Mucosa of stomach (tissue), 1 donor: ENCODE results near the gene GRM8.

ENCODE experiments used
- H3K27me3 ChIP-seq: one replicate; pipeline ENCODE4 v1.7.0; 2013; ENCODE audit warnings: mild to moderate bottlenecking, low read length; ENCODE audit not compliant: control insufficient read depth, insufficient read depth
- H3K36me3 ChIP-seq: one replicate; pipeline ENCODE4 v1.7.0; 2013; ENCODE audit warnings: low read length; ENCODE audit not compliant: control insufficient read depth, insufficient read depth
- H3K4me1 ChIP-seq: one replicate; pipeline ENCODE4 v1.7.0; 2013; ENCODE audit warnings: mild to moderate bottlenecking, low read length; ENCODE audit not compliant: control insufficient read depth, insufficient read depth
- H3K4me3 ChIP-seq: one replicate; pipeline ENCODE4 v1.7.0; 2013; ENCODE audit warnings: low read length
- H3K9ac ChIP-seq: one replicate; pipeline ENCODE4 v1.7.0; 2013; ENCODE audit warnings: mild to moderate bottlenecking, low read length, moderate library complexity
- H3K9me3 ChIP-seq: one replicate; pipeline ENCODE4 v1.7.0; 2013; ENCODE audit warnings: mild to moderate bottlenecking, low read length, moderate library complexity; ENCODE audit not compliant: control insufficient read depth
- donor health status: Pancreatic carcinoma.

GRM8 gene

GRCh38 chr7:127226685-127227374 lies 25.9 kb downstream of the GRM8 start:
- Histone ChIP-seq H3K4me3 (no peak overlapping the region), H3K4me1 (no peaks in the 10 kb centered on the region), H3K9ac (no peak overlapping the region), H3K9me3 (no peaks in the 10 kb centered on the region), H3K27me3 (no peaks in the 10 kb centered on the region), H3K36me3 (no peaks in the 10 kb centered on the region)

DNA sequence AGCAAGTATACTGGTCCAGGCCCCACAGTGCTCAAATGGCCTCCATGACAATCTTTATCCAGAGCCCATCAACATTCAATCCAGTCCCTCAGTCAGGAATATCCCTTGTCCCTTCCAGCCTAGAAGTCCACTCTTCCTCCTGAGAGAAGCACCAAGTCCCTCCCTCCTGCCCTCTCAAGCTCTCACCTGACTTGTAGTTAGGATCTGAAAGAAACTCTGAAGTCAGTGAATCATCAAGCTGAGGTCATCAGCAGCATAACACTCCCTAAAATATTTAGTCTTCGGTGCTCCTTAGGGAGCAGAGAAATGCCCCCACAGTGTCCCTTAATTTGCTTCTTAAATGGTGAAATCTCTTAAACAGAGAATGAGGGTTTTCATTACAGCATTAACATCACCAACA lies 31.0 kb downstream of the GRM8 start:
- Histone ChIP-seq H3K9ac (no peak overlapping the region), H3K36me3 (no peaks in the 10 kb centered on the region), H3K9me3 (no peaks in the 10 kb centered on the region), H3K27me3 (no peaks in the 10 kb centered on the region), H3K4me1 (no peaks in the 10 kb centered on the region), H3K4me3 (no peak overlapping the region)

- Histone ChIP-seq H3K9me3 (no peaks in the 10 kb centered on the region), H3K36me3 (no peaks in the 10 kb centered on the region), H3K27me3 (no peaks in the 10 kb centered on the region), H3K4me1 (no peaks in the 10 kb centered on the region), H3K9ac (no peak overlapping the region), H3K4me3 (no peak overlapping the region)
Observed at GRCh38 chr7:127214956-127215718, 37.6 kb downstream of the GRM8 start.

DNA sequence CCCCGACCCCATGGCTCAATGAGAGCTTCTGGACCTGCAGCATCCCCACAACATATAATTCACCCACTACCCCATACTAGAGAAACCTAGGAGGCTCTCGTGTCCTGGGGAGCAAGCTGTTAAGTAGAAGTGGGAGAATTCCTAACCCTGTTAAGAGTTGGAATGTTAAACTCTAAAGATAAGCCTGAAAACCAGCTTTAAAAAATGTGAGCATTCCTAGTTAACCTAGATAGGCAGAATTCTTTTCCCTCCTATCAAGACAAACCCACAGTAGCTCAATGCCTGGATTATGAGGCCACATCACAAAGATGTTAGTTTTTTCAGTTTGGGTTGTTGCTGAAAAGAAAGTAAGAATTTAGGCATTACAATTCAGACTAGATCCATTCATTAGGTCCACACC lies 42.9 kb downstream of the GRM8 start:
- Histone ChIP-seq H3K4me1 (no peaks in the 10 kb centered on the region), H3K36me3 (no peaks in the 10 kb centered on the region), H3K9me3 (no peaks in the 10 kb centered on the region), H3K9ac (no peak overlapping the region), H3K27me3 (no peaks in the 10 kb centered on the region), H3K4me3 (no peak overlapping the region)

- Histone ChIP-seq H3K36me3 (no peaks in the 10 kb centered on the region), H3K9ac (no peak overlapping the region), H3K4me3 (no peak overlapping the region), H3K27me3 (no peaks in the 10 kb centered on the region), H3K9me3 (no peaks in the 10 kb centered on the region), H3K4me1 (no peaks in the 10 kb centered on the region)
Observed at GRCh38 chr7:127208860-127209259, 43.9 kb downstream of the GRM8 start.

DNA sequence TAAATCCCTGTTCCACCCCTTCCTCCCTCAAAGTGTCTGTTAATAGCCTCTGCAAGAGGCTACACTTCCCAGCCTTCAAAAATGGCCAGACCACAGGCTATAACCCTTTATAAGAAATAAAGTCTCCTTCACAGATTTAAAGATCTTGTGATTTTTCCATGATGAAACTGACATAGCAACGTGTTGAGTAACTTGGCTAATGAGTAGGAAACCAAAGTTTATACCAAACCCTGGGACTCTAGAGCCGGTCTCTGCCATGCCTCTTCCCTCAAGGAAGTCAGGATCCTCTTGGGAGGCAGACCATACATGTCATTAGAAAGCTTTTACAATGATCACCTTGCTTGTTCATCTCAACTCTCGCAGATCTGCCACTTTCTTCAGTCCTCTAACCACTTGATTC lies 44.4 kb downstream of the GRM8 start:
- H3K9me3 ChIP-seq: no peaks in the 10 kb centered on the region
- no peaks in the 10 kb centered on the region for H3K4me1 ChIP-seq
- no peaks in the 10 kb centered on the region for H3K27me3 ChIP-seq
- no peak overlapping the region for H3K9ac ChIP-seq
- no peaks in the 10 kb centered on the region for H3K36me3 ChIP-seq
- no peak overlapping the region for H3K4me3 ChIP-seq

GRCh38 chr7:127207806-127208205 lies 44.9 kb downstream of the GRM8 start:
- no peaks in the 10 kb centered on the region for H3K27me3 ChIP-seq

DNA sequence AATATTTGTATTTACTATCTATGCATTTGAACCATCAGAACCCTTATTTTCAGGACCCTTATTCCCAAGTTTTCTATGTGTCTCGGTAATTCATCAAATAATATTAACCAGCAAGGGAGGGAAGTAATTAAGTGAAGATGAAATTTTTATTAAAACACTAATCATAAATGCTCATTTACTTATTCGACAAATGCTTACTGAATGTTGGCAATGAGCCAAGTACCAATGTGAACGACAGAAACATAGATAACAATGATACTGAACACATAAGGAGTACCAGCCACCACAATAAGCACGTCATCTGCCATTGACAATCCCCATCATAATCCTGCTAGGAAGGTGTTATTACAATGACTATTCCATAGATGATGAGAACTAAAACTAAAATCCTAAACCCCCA lies 45.5 kb downstream of the GRM8 start:
- H3K36me3 ChIP-seq: no peaks in the 10 kb centered on the region
- H3K4me3 ChIP-seq: no peak overlapping the region
- H3K9me3 ChIP-seq: no peaks in the 10 kb centered on the region
- no peaks in the 10 kb centered on the region for H3K4me1 ChIP-seq
- no peaks in the 10 kb centered on the region for H3K27me3 ChIP-seq
- H3K9ac ChIP-seq: no peak overlapping the region

More at GRCh38 chr7:127207806-127208205, 44.9 kb downstream of the GRM8 start:
- Histone ChIP-seq H3K4me3 (no peak overlapping the region), H3K9ac (no peak overlapping the region), H3K4me1 (no peaks in the 10 kb centered on the region), H3K36me3 (no peaks in the 10 kb centered on the region), H3K9me3 (no peaks in the 10 kb centered on the region)

- Histone ChIP-seq H3K4me3 (no peak overlapping the region), H3K27me3 (no peaks in the 10 kb centered on the region), H3K4me1 (no peaks in the 10 kb centered on the region), H3K36me3 (no peaks in the 10 kb centered on the region), H3K9me3 (no peaks in the 10 kb centered on the region), H3K9ac (no peak overlapping the region)
Observed at GRCh38 chr7:127194571-127194970, 58.2 kb downstream of the GRM8 start.

- no peaks in the 10 kb centered on the region for H3K27me3 ChIP-seq
- no peaks in the 10 kb centered on the region for H3K9me3 ChIP-seq
- no peak overlapping the region for H3K4me3 ChIP-seq
- no peak overlapping the region for H3K9ac ChIP-seq
- H3K4me1 ChIP-seq: no peaks in the 10 kb centered on the region
- no peaks in the 10 kb centered on the region for H3K36me3 ChIP-seq
Observed at GRCh38 chr7:127189886-127190285, 62.9 kb downstream of the GRM8 start.

GRCh38 chr7:127189074-127189473 lies 63.7 kb downstream of the GRM8 start:
- no peak overlapping the region for H3K4me3 ChIP-seq
- no peaks in the 10 kb centered on the region for H3K36me3 ChIP-seq
- H3K9ac ChIP-seq: no peak overlapping the region
- H3K9me3 ChIP-seq: no peaks in the 10 kb centered on the region
- H3K27me3 ChIP-seq: no peaks in the 10 kb centered on the region
- H3K4me1 ChIP-seq: no peaks in the 10 kb centered on the region

- Histone ChIP-seq H3K9me3 (no peaks in the 10 kb centered on the region), H3K36me3 (no peaks in the 10 kb centered on the region), H3K27me3 (no peaks in the 10 kb centered on the region), H3K4me1 (no peaks in the 10 kb centered on the region), H3K9ac (no peak overlapping the region), H3K4me3 (no peak overlapping the region)
Observed at GRCh38 chr7:127187740-127188139, 65.0 kb downstream of the GRM8 start.
